ENCODE data around the gene CCM2.

CCM2 gene

DNA sequence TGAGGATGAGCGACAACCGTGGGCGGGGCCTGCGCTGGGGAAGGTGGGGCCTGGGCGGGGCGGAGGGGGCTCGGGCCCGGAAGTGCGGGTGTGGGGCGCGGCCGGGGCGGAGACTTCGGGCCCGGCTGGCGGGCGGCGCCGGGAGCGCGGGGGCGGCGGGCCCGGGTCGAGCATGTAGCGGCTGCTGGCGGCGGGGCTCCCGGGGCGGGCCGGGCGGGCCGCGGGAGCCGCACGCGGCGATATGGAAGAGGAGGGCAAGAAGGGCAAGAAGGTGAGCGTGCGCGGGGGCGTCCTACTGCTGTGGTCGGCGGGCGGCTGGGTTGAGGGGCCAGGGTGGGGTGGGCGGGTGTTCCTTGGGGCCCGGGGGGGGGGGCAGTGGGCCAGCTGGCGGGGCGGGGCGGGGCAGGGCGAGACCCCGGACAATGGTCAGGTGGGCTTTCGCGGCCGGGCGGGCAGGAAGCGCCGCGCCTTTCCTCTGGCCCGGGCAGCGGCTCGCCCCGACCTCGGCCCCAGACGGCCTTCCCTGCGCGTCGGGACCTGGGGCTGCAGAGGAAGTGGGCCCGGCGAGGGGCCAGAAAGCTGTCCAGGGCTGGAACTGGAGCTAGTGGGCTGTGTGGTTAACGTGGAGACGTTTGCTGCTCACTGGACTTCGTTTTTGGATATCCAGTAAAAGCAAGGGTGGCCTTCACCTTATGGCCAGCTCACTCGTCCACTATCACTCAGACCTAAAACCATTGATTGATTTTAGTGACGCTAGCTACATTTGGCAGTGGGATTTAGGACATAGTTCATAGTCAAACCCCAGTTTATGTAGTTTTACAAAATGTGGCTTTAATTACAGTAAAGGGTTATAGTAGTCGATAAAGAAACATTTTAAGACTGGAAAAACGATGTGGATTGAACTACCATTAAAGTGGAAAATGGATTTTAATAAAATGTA, at the start of gene CCM2:
Gene CCM2 (plus strand): TSS at position 109 of the 940 bp plus-strand sequence. CDS start 133 bp downstream, at position 242.
- Histone ChIP-seq H3K4me1 (ENCODE audit: control insufficient read depth in 1 of 2, insufficient read depth in 2 of 2, low read length in 2 of 2) (peaks cover 7 to 18% of the 10 kb centered on the region in 2 donors), H3K27me3 (ENCODE audit: low read depth, low read length) (no peaks in the 10 kb centered on the region), H3K4me3 (ENCODE audit: low read depth in 1 of 2, low read length in 2 of 2) (peak within 1 kb of the TSS; percentile 73 to 86), H3K27ac (ENCODE audit: low read length) (peak within 1 kb of the TSS; percentile 90), H3K9me3 (ENCODE audit: control insufficient read depth in 1 of 2, low read length in 2 of 2) (no peaks in the 10 kb centered on the region), H3K36me3 (ENCODE audit: control insufficient read depth in 1 of 2, insufficient read depth in 2 of 2, low read length in 2 of 2) (no peaks in the 10 kb centered on the region)

DNA sequence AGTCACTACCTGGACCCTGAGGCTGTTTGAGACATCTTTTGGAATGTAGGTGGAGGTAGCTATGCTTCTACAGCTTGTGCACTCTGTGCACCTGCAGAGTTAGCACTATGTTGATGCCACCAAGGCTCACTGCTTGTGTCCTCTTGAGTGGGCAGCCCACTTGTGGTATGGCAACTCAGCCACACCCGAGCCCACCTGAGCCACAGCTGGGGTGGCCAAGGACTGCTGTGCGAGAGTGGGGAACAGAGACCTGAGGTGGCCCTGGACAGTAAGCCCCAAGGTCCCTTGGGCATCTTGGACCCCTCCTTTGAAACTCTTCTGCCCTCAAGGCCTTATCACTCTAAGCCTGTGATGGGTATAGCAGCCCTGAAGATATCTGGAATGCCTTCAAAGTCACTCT, 46.8 kb upstream of the CCM2 start:
- H3K27me3 ChIP-seq (ENCODE audit: low read depth, low read length): peaks cover 6% of the 10 kb centered on the region
- H3K36me3 ChIP-seq (ENCODE audit: control insufficient read depth in 1 of 2, insufficient read depth in 2 of 2, low read length in 2 of 2): no peaks in the 10 kb centered on the region
- no peaks in the 10 kb centered on the region for H3K9me3 ChIP-seq (ENCODE audit: control insufficient read depth in 1 of 2, low read length in 2 of 2)
- H3K4me3 ChIP-seq (ENCODE audit: low read depth in 1 of 2, low read length in 2 of 2): no peak overlapping the region
- H3K4me1 ChIP-seq (ENCODE audit: control insufficient read depth in 1 of 2, insufficient read depth in 2 of 2, low read length in 2 of 2): no peaks in the 10 kb centered on the region
- no peak overlapping the region for H3K27ac ChIP-seq (ENCODE audit: low read length)

DNA sequence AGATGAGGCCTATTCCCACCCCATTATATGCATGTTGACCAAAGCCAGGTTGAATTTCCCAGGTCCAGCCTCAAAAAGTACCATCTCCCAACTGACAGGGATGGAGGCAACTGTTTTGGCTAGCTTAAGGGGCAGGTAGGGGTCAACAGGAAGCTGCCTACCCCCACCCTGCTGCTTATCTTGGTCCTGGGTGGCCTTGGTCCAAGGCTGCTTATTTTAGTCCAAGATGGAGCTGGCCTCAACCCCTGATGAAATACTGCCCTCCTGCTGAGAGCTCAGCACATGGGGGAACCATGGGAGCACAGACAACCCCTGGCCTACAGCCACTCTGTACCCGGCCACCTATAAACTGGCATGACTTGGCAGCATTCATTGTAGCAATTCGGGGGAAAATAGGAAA, 44.3 kb upstream of the CCM2 start:
- Histone ChIP-seq H3K9me3 (ENCODE audit: control insufficient read depth in 1 of 2, low read length in 2 of 2) (no peaks in the 10 kb centered on the region), H3K36me3 (ENCODE audit: control insufficient read depth in 1 of 2, insufficient read depth in 2 of 2, low read length in 2 of 2) (no peaks in the 10 kb centered on the region), H3K4me1 (ENCODE audit: control insufficient read depth in 1 of 2, insufficient read depth in 2 of 2, low read length in 2 of 2) (no peaks in the 10 kb centered on the region), H3K4me3 (ENCODE audit: low read depth in 1 of 2, low read length in 2 of 2) (no peak overlapping the region), H3K27ac (ENCODE audit: low read length) (no peak overlapping the region), H3K27me3 (ENCODE audit: low read depth, low read length) (no peaks in the 10 kb centered on the region)

DNA sequence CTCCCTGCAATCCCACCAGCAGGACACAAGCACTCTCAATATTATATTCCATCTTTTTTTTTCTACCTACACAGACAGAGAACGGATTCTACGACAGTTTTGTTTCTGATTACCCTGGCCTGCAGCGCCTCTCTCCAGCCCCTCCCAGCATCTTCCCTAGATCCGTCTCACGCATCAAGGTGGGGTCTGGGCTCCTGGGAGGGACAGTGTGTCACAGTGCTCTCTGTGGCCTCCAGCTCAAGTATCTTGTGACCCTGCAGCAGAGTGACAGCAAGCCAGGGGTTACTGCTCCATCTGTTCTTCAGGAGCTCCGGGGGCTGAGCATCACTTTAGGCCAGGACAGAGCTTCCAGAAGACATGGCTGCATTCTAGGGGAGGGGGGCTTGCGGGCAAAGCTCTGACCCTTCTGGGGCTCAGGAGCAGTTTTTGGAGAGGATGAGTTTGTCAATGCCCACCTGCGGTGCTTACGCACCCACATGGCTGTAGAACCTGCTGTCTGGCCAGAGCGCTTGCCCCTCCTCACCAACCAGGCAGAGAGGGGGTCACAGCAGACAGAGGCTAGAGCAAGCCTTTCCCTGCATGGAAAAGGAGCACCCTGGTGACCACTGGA, 43.7 kb upstream of the CCM2 start:
- no peak overlapping the region for H3K4me3 ChIP-seq (ENCODE audit: low read depth in 1 of 2, low read length in 2 of 2)
- H3K9me3 ChIP-seq (ENCODE audit: control insufficient read depth in 1 of 2, low read length in 2 of 2): no peaks in the 10 kb centered on the region
- H3K27ac ChIP-seq (ENCODE audit: low read length): no peak overlapping the region
- H3K36me3 ChIP-seq (ENCODE audit: control insufficient read depth in 1 of 2, insufficient read depth in 2 of 2, low read length in 2 of 2): no peaks in the 10 kb centered on the region
- H3K27me3 ChIP-seq (ENCODE audit: low read depth, low read length): no peaks in the 10 kb centered on the region
- no peaks in the 10 kb centered on the region for H3K4me1 ChIP-seq (ENCODE audit: control insufficient read depth in 1 of 2, insufficient read depth in 2 of 2, low read length in 2 of 2)

DNA sequence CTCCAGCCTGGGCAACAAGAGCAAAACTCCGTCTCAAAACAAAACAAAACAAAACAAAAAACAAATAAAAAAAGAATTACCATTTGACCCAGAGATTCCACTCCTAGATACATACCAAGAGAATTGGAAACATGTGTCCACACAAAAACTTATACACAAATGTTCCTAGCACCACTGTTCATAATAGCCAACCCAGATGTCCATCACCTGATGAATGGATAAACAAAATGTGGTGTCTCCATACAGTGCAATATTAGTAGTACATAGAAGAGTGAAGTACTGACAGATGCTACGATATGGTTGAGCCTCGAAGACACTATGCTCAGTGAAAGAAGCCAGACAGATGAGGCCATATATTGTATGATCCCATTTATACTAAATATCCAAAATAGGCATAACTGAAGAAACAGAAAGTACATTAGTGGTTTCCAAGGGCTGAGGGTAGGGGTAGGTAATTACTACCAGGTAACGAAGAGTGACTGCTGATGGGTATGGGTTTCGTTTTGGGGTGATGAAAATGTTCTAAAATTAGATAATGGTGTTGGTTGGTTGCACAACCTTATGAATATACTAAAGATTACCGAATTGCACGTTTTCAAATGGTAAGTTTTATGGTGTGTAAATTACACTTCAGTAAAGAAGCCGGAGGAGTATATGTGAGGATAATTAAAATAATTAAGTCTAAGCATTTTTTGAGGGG, 41.2 kb upstream of the CCM2 start:
- no peak overlapping the region for H3K27ac ChIP-seq (ENCODE audit: low read length)
- H3K4me1 ChIP-seq (ENCODE audit: control insufficient read depth in 1 of 2, insufficient read depth in 2 of 2, low read length in 2 of 2): peaks cover 0 to 10% of the 10 kb centered on the region in 2 donors
- H3K27me3 ChIP-seq (ENCODE audit: low read depth, low read length): no peaks in the 10 kb centered on the region
- no peaks in the 10 kb centered on the region for H3K36me3 ChIP-seq (ENCODE audit: control insufficient read depth in 1 of 2, insufficient read depth in 2 of 2, low read length in 2 of 2)
- no peak overlapping the region for H3K4me3 ChIP-seq (ENCODE audit: low read depth in 1 of 2, low read length in 2 of 2)
- no peaks in the 10 kb centered on the region for H3K9me3 ChIP-seq (ENCODE audit: control insufficient read depth in 1 of 2, low read length in 2 of 2)

DNA sequence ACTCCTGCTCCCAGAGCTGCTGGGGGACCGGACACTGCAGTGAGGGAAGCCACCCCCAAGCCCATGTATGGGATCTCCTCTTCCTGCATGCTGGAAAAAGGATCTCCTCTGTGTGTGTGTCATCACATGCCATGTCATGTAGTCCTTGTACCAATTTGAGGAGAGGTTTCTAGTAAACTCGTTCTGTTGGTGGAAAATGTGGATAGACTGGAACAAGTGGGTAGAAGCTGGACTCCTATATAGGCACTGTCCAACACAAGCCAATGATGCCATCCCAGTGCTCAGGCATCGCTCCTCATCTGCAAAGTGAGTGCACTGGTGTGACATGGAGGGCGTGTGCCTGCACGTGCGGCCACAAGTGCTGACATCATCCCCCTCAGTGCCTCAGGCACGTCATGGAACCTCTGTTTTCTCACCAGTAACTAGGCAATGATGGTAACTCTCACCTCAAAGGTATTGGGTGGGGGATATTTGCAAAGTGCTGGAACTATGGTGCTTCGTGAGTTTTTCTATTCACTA, 40.5 kb upstream of the CCM2 start:
- Histone ChIP-seq H3K36me3 (ENCODE audit: control insufficient read depth in 1 of 2, insufficient read depth in 2 of 2, low read length in 2 of 2) (no peaks in the 10 kb centered on the region), H3K4me1 (ENCODE audit: control insufficient read depth in 1 of 2, insufficient read depth in 2 of 2, low read length in 2 of 2) (peaks cover 0 to 10% of the 10 kb centered on the region in 2 donors), H3K4me3 (ENCODE audit: low read depth in 1 of 2, low read length in 2 of 2) (no peak overlapping the region), H3K9me3 (ENCODE audit: control insufficient read depth in 1 of 2, low read length in 2 of 2) (no peaks in the 10 kb centered on the region), H3K27me3 (ENCODE audit: low read depth, low read length) (no peaks in the 10 kb centered on the region), H3K27ac (ENCODE audit: low read length) (no peak overlapping the region)

DNA sequence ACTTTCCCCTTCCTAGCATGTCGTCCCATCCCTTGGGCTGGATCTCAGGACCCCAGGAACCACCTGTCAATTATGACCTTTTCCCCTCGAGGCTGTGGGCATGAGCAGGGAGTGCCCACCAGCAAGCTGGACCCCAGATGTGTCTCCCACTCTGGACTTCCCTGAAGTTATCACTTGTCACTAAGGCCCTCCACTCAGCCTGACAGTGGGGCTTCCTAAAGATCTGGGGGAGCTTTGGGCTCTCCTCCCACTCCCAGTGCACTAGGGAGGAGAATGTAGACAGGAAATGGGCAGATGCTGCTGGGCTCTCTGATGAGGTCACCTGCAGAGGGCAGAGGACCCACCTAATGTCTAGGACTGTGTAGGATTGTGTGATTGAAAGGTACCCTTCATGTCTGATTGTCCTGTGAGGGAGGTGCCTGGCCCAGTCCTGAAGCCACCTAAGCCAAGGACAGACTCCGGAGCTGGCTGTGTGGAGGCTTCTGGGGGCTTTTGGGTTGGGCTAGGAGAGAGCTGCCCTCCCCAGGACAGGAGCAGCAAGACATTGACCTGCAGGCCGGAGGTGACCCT, 39.9 kb upstream of the CCM2 start:
- Histone ChIP-seq H3K4me3 (ENCODE audit: low read depth in 1 of 2, low read length in 2 of 2) (no peak overlapping the region), H3K4me1 (ENCODE audit: control insufficient read depth in 1 of 2, insufficient read depth in 2 of 2, low read length in 2 of 2) (peaks cover 0 to 10% of the 10 kb centered on the region in 2 donors), H3K36me3 (ENCODE audit: control insufficient read depth in 1 of 2, insufficient read depth in 2 of 2, low read length in 2 of 2) (no peaks in the 10 kb centered on the region), H3K9me3 (ENCODE audit: control insufficient read depth in 1 of 2, low read length in 2 of 2) (no peaks in the 10 kb centered on the region), H3K27ac (ENCODE audit: low read length) (no peak overlapping the region), H3K27me3 (ENCODE audit: low read depth, low read length) (no peaks in the 10 kb centered on the region)

DNA sequence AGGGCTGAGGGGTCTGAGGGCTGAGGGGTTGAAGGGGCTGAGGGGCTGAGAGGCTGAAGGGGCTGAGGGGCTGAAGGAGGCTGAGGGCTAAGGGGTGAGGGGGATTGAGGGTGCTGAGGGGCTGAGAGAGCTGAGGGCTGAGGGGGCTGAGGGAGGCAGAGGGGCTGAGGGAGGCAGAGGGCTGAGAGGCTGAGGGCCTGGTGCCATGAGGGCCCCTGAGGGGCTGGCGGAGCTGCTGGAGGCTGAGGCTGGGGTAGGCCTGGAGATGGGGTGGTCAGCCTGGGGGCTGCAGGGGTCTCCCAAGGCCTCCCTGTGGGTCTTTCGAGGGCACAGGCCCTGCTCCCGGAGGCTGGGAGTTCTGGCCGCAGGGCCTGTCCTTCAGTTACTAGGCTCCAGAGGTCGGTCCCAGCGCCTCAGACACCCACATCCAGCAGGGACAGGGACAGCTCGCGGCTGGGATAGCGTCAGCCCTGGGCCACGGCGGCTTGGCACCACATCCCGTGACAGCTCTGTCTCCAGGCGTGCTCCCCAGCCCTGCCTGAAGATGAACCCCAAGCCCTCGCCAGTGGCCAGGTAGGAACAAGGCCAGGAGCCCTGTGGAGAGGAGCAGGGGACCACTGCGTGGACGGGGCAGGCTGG, 38.0 kb upstream of the CCM2 start:
- Histone ChIP-seq H3K4me1 (ENCODE audit: control insufficient read depth in 1 of 2, insufficient read depth in 2 of 2, low read length in 2 of 2) (peaks cover 0 to 10% of the 10 kb centered on the region in 2 donors), H3K4me3 (ENCODE audit: low read depth in 1 of 2, low read length in 2 of 2) (peak overlapping the region in 1 of 2 donors; percentile 62), H3K27ac (ENCODE audit: low read length) (no peak overlapping the region), H3K9me3 (ENCODE audit: control insufficient read depth in 1 of 2, low read length in 2 of 2) (no peaks in the 10 kb centered on the region), H3K36me3 (ENCODE audit: control insufficient read depth in 1 of 2, insufficient read depth in 2 of 2, low read length in 2 of 2) (no peaks in the 10 kb centered on the region), H3K27me3 (ENCODE audit: low read depth, low read length) (no peaks in the 10 kb centered on the region)

DNA sequence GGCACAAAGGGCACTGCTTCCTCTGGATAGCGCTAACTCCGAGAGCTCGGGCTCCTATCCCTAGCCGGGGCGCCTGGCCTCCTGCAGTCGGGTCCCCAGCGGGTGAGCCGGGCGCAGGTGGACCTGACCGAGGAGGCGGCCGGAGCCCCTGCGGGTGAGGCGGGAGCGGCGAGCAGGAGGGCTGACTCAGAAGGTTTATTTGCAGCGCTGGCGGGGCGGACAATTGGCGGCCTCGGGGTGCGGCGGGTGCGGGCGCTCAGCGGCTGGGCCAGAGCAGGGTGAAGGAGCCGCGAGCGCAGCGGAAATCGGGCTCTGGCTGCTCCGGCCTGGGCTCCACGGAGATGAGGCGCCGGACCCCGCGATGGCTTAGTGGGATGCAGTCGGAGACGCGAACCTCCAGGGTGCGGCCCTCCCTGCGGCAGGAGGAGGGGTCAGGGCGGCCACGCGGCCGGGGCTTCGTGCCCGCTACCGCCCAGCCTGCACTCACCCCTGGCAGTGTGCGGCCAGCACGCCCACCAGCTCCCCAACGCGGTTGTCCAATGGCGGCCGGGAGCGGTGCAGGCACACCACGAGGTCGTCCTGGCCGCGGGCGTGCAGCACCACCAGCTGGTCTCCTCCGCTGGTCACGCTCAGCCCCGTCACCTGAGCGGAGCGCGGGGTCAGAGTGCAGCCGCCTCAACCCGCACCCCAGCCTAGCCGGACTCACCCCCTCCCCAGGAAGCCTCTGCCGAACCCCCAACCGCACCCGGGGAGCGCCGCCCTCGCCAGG, 37.3 kb upstream of the CCM2 start:
- H3K36me3 ChIP-seq (ENCODE audit: control insufficient read depth in 1 of 2, insufficient read depth in 2 of 2, low read length in 2 of 2): no peaks in the 10 kb centered on the region
- H3K9me3 ChIP-seq (ENCODE audit: control insufficient read depth in 1 of 2, low read length in 2 of 2): no peaks in the 10 kb centered on the region
- H3K4me3 ChIP-seq (ENCODE audit: low read depth in 1 of 2, low read length in 2 of 2): peak overlapping the region in 1 of 2 donors; percentile 62
- peaks cover 0 to 10% of the 10 kb centered on the region in 2 donors for H3K4me1 ChIP-seq (ENCODE audit: control insufficient read depth in 1 of 2, insufficient read depth in 2 of 2, low read length in 2 of 2)
- no peak overlapping the region for H3K27ac ChIP-seq (ENCODE audit: low read length)
- no peaks in the 10 kb centered on the region for H3K27me3 ChIP-seq (ENCODE audit: low read depth, low read length)
